Caco-2 (cell line): ENCODE results near the gene GRK5. TPM values are rescaled to one million over a fixed set of nuclear protein-coding genes. Genes with fewer than 3 reads are reported as not detected.

ENCODE experiments used
- BruUV-seq: library from RNA; stranded (reverse); fragments of 400-500 nt; replicated peaks from 2 replicates; lab custom pipeline; 2021; lab: Mats Ljungman, UMichigan
- CTCF ChIA-PET: fragments of 300-600 bp; sonication (Branson Sonifier 250); formaldehyde crosslinking; loops from one replicate; lab custom pipeline; 2022; ENCODE audit warnings: antibody characterized with exemption; lab: Charles Lee
- POLR2A ChIA-PET: fragments of 300-600 bp; sonication (Branson Sonifier 250); formaldehyde crosslinking; loops from one replicate; lab custom pipeline; 2022; ENCODE audit warnings: antibody characterized with exemption; lab: Charles Lee
- DNase-seq, 2 experiments: peaks; one replicate each; pipeline versions ENCODE4 v3.0.0 to v3.0.0-alpha.2; 2020 to 2022
- H3K27me3 ChIP-seq: replicated peaks from 2 replicates; pipeline ENCODE4 v1.6.0; 2011; ENCODE audit warnings: low read length; ENCODE audit not compliant: control insufficient read depth, insufficient read depth
- H3K36me3 ChIP-seq: 2 replicates; pipeline ENCODE4 v1.5.1; 2011; ENCODE audit warnings: low read length; ENCODE audit not compliant: control insufficient read depth, insufficient read depth
- H3K4me1 ChIP-seq: fragments of 250-450 bp; sonication (Bioruptor Pico); 2 replicates; pipeline ENCODE4 v1.5.1; 2020; ENCODE audit warnings: mild to moderate bottlenecking
- H3K4me3 ChIP-seq: 2 replicates; pipeline ENCODE4 v1.5.1; 2011; ENCODE audit warnings: low read depth, mild to moderate bottlenecking, control low read depth, low read length
- H3K9me3 ChIP-seq: fragments of 250-450 bp; sonication (Bioruptor Pico); 2 replicates; pipeline ENCODE4 v1.5.1; 2020; ENCODE audit warnings: mild to moderate bottlenecking, moderate library complexity
- H3K27ac Mint-ChIP-seq: one replicate; pipeline ENCODE4 v1.8.0; 2022; ENCODE audit warnings: mixed read lengths; ENCODE audit not compliant: unreplicated experiment
- H3K27me3 Mint-ChIP-seq: one replicate; pipeline ENCODE4 v1.8.0; 2022; ENCODE audit warnings: mixed read lengths; ENCODE audit not compliant: insufficient read depth, unreplicated experiment
- H3K36me3 Mint-ChIP-seq: one replicate; pipeline ENCODE4 v1.8.0; 2022; ENCODE audit warnings: mild to moderate bottlenecking, mixed read lengths; ENCODE audit not compliant: insufficient read depth, unreplicated experiment
- H3K4me1 Mint-ChIP-seq: one replicate; pipeline ENCODE4 v1.8.0; 2022; ENCODE audit warnings: low read depth, mixed read lengths; ENCODE audit not compliant: unreplicated experiment
- H3K4me3 Mint-ChIP-seq: one replicate; pipeline ENCODE4 v1.8.0; 2022; ENCODE audit warnings: mild to moderate bottlenecking, moderate library complexity, mixed read lengths; ENCODE audit not compliant: unreplicated experiment
- H3K9me3 Mint-ChIP-seq: one replicate; pipeline ENCODE4 v1.8.0; 2022; ENCODE audit warnings: mixed read lengths; ENCODE audit not compliant: unreplicated experiment
- intact Hi-C: fragments of 100-400 bp; cut with micrococcal nuclease; formaldehyde crosslinking; loops from one replicate; pipeline ENCODE4 v1.10.0; 2022; ENCODE audit not compliant: unreplicated experiment
- total RNA-seq: library from RNA; stranded (reverse); gene quantifications from 2 replicates; pipeline ENCODE4 v1.2.3, GENCODE V29; 2022
- TF ChIP-seq, protein P1 (sequence below), 2 experiments: fragments of 200-600 bp in 1 of 2; IDR thresholded peaks; 1 replicate in 1 of 2; 2 replicates in 1 of 2; pipeline versions ENCODE4 v1.5.1 to v1.8.0; 2011 to 2022; ENCODE audit warnings: antibody characterized with exemption in 1 of 2, control low read depth in 1 of 2, inconsistent platforms in 1 of 2, low read depth in 1 of 2, low read length in 1 of 2, mild to moderate bottlenecking in 1 of 2, moderate library complexity in 1 of 2; ENCODE audit not compliant: insufficient read depth in 1 of 2, severe bottlenecking in 1 of 2, unreplicated experiment in 1 of 2

GRK5 gene
- total RNA-seq, 1 experiment from 2014 or later: 7.7 TPM

- intact Hi-C loops: no loop called here
- no TSS peak for BruUV-seq
- Mint-ChIP-seq H3K4me3 (no peak overlapping the region), H3K36me3 (peaks cover 5% of the 10 kb centered on the region), H3K9me3 (no peaks in the 10 kb centered on the region), H3K4me1 (peaks cover 20% of the 10 kb centered on the region), H3K27me3 (no peaks in the 10 kb centered on the region), H3K27ac (peak overlapping the region; percentile 77)
- H3K27me3 ChIP-seq: no peaks in the 10 kb centered on the region
- no peaks in the 10 kb centered on the region for H3K36me3 ChIP-seq
- peaks cover 38% of the 10 kb centered on the region for H3K4me1 ChIP-seq
- H3K9me3 ChIP-seq: no peaks in the 10 kb centered on the region
- no peak for DNase-seq
- ChIA-PET POLR2A (no interaction called here), CTCF (interaction anchor here (1.2 kb wide), 2 partner anchors 14 to 224 kb away, joined by 3 to 5 read pairs; partner anchors contain the start of gene GRK5)
- TF ChIP-seq, protein P1, sequence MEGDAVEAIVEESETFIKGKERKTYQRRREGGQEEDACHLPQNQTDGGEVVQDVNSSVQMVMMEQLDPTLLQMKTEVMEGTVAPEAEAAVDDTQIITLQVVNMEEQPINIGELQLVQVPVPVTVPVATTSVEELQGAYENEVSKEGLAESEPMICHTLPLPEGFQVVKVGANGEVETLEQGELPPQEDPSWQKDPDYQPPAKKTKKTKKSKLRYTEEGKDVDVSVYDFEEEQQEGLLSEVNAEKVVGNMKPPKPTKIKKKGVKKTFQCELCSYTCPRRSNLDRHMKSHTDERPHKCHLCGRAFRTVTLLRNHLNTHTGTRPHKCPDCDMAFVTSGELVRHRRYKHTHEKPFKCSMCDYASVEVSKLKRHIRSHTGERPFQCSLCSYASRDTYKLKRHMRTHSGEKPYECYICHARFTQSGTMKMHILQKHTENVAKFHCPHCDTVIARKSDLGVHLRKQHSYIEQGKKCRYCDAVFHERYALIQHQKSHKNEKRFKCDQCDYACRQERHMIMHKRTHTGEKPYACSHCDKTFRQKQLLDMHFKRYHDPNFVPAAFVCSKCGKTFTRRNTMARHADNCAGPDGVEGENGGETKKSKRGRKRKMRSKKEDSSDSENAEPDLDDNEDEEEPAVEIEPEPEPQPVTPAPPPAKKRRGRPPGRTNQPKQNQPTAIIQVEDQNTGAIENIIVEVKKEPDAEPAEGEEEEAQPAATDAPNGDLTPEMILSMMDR (IDR thresholded peaks at IDR 0.05; ENCODE audit: insufficient read depth in 1 of 2, low read depth in 1 of 2, low read length in 1 of 2, severe bottlenecking in 1 of 2, unreplicated experiment in 1 of 2): no peak
- H3K4me3 ChIP-seq: no peak overlapping the region
Measured at GRCh38 chr10:119221201-119221600, 13.8 kb downstream of the GRK5 start.

DNA sequence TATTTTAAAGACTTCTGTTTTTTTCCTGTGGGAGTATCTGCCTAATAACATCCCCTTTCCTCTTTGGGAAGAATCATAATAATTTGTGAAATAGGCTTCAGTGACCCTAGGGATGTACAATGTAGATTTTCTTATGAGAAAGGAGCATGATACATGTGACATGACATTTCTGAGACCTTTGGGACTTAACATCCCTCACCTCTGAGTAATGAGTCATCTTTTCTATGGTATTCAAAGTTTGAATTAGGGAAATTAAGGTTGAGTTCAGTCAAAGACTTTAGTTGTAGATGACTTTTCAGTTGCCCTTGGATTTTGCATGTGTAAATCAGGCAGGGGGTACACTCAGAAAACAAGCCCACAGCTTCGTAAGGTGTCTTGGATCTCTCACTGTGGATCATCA lies 14.3 kb downstream of the GRK5 start:
- DNase-seq: no peak
- H3K4me3 ChIP-seq: no peak overlapping the region
- peaks cover 34% of the 10 kb centered on the region for H3K4me1 ChIP-seq
- no TSS peak for BruUV-seq
- H3K9me3 ChIP-seq: no peaks in the 10 kb centered on the region
- Mint-ChIP-seq H3K4me3 (peak overlapping the region; percentile 56), H3K36me3 (peaks cover 5% of the 10 kb centered on the region), H3K9me3 (no peaks in the 10 kb centered on the region), H3K27me3 (no peaks in the 10 kb centered on the region), H3K4me1 (peaks cover 20% of the 10 kb centered on the region), H3K27ac (peak overlapping the region; percentile 77)
- TF ChIP-seq, protein P1 (IDR thresholded peaks at IDR 0.05; ENCODE audit: insufficient read depth in 1 of 2, low read depth in 1 of 2, low read length in 1 of 2, severe bottlenecking in 1 of 2, unreplicated experiment in 1 of 2): no peak
- ChIA-PET POLR2A (interaction anchor here (0.7 to 1.4 kb wide), 2 partner anchors 15 to 211 kb away, joined by 3 to 7 read pairs; partner anchors contain the start of gene GRK5), CTCF (interaction anchor here (0.7 to 1.6 kb wide), 7 partner anchors 12 to 224 kb away, joined by 3 to 14 read pairs (median 5); partner anchors contain the start of gene GRK5)
- intact Hi-C loops: no loop called here
- H3K36me3 ChIP-seq: no peaks in the 10 kb centered on the region
- H3K27me3 ChIP-seq: no peaks in the 10 kb centered on the region

DNA sequence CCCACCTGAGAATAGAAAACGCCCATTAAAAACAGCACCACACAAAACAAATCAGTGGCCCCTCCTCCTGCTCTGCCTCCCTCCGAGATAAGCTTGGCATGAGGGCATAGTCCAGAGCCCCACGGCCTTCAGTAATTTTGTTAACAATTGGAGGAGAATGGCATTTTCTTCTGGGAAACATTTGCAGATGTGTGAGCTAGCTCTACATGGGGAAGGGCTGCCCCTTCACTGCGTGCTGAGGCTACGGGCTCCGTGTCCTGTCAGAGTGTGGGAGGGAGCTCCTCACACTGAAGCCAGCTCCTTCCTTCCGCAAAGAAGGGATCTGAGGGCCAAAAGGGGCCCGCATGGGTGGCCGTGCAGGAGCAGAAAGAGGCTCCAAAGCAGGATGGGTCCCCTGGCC lies 15.2 kb downstream of the GRK5 start:
- BruUV-seq: no TSS peak
- peaks cover 20% of the 10 kb centered on the region for H3K4me1 Mint-ChIP-seq
- H3K27ac Mint-ChIP-seq: peak overlapping the region; percentile 77
- Histone ChIP-seq H3K27me3 (no peaks in the 10 kb centered on the region), H3K4me3 (no peak overlapping the region), H3K36me3 (no peaks in the 10 kb centered on the region), H3K9me3 (no peaks in the 10 kb centered on the region), H3K4me1 (peaks cover 33% of the 10 kb centered on the region)
- DNase-seq: peak; percentile 55 to 64
- H3K4me3 Mint-ChIP-seq: peak overlapping the region; percentile 56
- CTCF ChIA-PET: interaction anchor here (0.7 to 1.6 kb wide), 8 partner anchors 13 to 223 kb away, joined by 3 to 14 read pairs (median 4); partner anchors contain the start of gene GRK5
- POLR2A ChIA-PET: interaction anchor here (0.7 to 1.4 kb wide), 2 partner anchors 16 to 211 kb away, joined by 3 to 7 read pairs; partner anchors contain the start of gene GRK5
- no peaks in the 10 kb centered on the region for H3K27me3 Mint-ChIP-seq
- peaks cover 5% of the 10 kb centered on the region for H3K36me3 Mint-ChIP-seq
- TF ChIP-seq, protein P1 (IDR thresholded peaks at IDR 0.05; ENCODE audit: insufficient read depth in 1 of 2, low read depth in 1 of 2, low read length in 1 of 2, severe bottlenecking in 1 of 2, unreplicated experiment in 1 of 2): no peak
- intact Hi-C loops: no loop called here
- no peaks in the 10 kb centered on the region for H3K9me3 Mint-ChIP-seq
